Nephron progenitor cell (in vitro differentiated cells): ENCODE results near the gene SPRED1.
"Not testable (repeated sequence)": the region's sequence is repeated elsewhere in the genome, so short reads cannot be mapped to it uniquely, and the experiment has no call there.

Experiments
- DNase-seq: peaks from one replicate; pipeline ENCODE4 v3.0.0; 2021
- H3K27ac Mint-ChIP-seq: 2 replicates; pipeline ENCODE4 v1.8.0; 2021; ENCODE audit warnings: mild to moderate bottlenecking, moderate library complexity, mixed read lengths
- H3K27me3 Mint-ChIP-seq: 2 replicates; pipeline ENCODE4 v1.8.0; 2021; ENCODE audit warnings: mild to moderate bottlenecking, low read depth, mixed read lengths; ENCODE audit not compliant: poor library complexity
- H3K36me3 Mint-ChIP-seq: 2 replicates; pipeline ENCODE4 v1.8.0; 2021; ENCODE audit warnings: low read depth, mixed read lengths
- H3K4me1 Mint-ChIP-seq: 2 replicates; pipeline ENCODE4 v1.8.0; 2021; ENCODE audit warnings: mixed read lengths
- H3K4me3 Mint-ChIP-seq: 2 replicates; pipeline ENCODE4 v1.8.0; 2021; ENCODE audit warnings: mild to moderate bottlenecking, moderate library complexity, mixed read lengths
- H3K9me3 Mint-ChIP-seq: 2 replicates; pipeline ENCODE4 v1.8.0; 2021; ENCODE audit warnings: mild to moderate bottlenecking, moderate library complexity, mixed read lengths
- TF ChIP-seq, protein P1 (sequence below): fragments of 200-600 bp; sonication (generic); IDR thresholded peaks from 2 replicates; pipeline ENCODE4 v1.5.0; 2021; ENCODE audit warnings: antibody characterized with exemption

SPRED1 gene

GRCh38 chr15:38274135-38274534, 21.5 kb downstream of the SPRED1 start:
- Mint-ChIP-seq H3K27me3 (no peaks in the 10 kb centered on the region), H3K36me3 (peaks cover 61% of the 10 kb centered on the region), H3K9me3 (peaks cover 22% of the 10 kb centered on the region), H3K27ac (peak overlapping the region; percentile 30), H3K4me3 (no peak overlapping the region), H3K4me1 (peaks cover 15% of the 10 kb centered on the region)
- TF ChIP-seq, protein P1, sequence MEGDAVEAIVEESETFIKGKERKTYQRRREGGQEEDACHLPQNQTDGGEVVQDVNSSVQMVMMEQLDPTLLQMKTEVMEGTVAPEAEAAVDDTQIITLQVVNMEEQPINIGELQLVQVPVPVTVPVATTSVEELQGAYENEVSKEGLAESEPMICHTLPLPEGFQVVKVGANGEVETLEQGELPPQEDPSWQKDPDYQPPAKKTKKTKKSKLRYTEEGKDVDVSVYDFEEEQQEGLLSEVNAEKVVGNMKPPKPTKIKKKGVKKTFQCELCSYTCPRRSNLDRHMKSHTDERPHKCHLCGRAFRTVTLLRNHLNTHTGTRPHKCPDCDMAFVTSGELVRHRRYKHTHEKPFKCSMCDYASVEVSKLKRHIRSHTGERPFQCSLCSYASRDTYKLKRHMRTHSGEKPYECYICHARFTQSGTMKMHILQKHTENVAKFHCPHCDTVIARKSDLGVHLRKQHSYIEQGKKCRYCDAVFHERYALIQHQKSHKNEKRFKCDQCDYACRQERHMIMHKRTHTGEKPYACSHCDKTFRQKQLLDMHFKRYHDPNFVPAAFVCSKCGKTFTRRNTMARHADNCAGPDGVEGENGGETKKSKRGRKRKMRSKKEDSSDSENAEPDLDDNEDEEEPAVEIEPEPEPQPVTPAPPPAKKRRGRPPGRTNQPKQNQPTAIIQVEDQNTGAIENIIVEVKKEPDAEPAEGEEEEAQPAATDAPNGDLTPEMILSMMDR, result no peak
- DNase-seq, result no peak

- peaks cover 57% of the 10 kb centered on the region for H3K36me3 Mint-ChIP-seq
- TF ChIP-seq, protein P1, result no peak
- H3K27me3 Mint-ChIP-seq, result no peaks in the 10 kb centered on the region
- peaks cover 15% of the 10 kb centered on the region for H3K4me1 Mint-ChIP-seq
- H3K27ac Mint-ChIP-seq, result no peak overlapping the region
- peaks cover 22% of the 10 kb centered on the region for H3K9me3 Mint-ChIP-seq
- no peak for DNase-seq
- H3K4me3 Mint-ChIP-seq, result no peak overlapping the region
These were observed 23.3 kb downstream of the SPRED1 start for GRCh38 chr15:38275959-38276358.

DNA sequence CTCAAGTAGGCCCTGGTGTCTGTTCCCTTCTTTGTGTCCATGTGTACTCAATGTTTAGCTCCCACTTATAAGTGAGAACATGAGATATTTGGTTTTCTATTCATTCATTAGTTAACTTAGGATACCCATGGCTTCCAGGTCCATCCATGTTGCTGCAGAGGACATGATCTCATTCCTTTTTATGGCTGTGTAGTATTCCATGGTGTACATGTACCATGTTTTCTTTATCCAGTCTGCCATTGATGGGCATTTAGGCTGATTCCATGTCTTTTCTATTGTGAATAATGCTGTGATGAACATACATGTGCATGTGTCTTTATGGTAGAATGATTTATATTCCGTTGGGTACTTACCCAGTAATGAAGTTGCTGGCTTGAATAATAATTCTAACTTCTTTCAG, 24.6 kb downstream of the SPRED1 start:
- H3K27me3 Mint-ChIP-seq, DNase-seq, H3K27ac Mint-ChIP-seq, H3K4me3 Mint-ChIP-seq: not testable (repeated sequence)
- Mint-ChIP-seq H3K9me3 (peaks cover 22% of the 10 kb centered on the region), H3K4me1 (peaks cover 15% of the 10 kb centered on the region), H3K36me3 (peaks cover 54% of the 10 kb centered on the region)

DNA sequence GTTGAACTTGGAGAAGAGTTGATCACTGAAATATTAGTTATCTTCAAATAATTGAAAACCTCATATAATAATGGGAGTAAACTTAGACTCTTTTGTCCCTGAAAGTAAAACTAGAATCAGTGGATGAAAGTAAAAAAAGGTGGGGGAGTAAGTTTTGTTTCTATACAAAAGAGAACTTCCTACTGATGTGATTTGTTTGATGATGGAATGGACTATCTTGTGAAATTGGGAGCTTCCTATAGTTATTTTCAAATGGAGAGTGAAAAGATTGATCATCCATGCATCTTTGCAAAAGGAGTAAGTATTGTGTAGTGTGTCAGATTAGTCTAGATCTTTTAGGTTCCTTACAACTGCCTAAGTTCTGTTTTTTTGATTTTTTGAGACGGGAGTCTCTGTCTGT, 28.4 kb downstream of the SPRED1 start:
- Mint-ChIP-seq H3K27me3 (peaks cover 2% of the 10 kb centered on the region), H3K9me3 (peaks cover 29% of the 10 kb centered on the region), H3K27ac (no peak overlapping the region), H3K4me3 (no peak overlapping the region), H3K36me3 (peaks cover 75% of the 10 kb centered on the region), H3K4me1 (peaks cover 5% of the 10 kb centered on the region)
- TF ChIP-seq, protein P1, result no peak
- DNase-seq, result no peak

GRCh38 chr15:38283010-38283409, 30.4 kb downstream of the SPRED1 start:
- DNase-seq, result no peak
- Mint-ChIP-seq H3K36me3 (peaks cover 75% of the 10 kb centered on the region), H3K9me3 (peaks cover 33% of the 10 kb centered on the region), H3K4me3 (no peak overlapping the region), H3K27me3 (peaks cover 2% of the 10 kb centered on the region), H3K4me1 (peaks cover 5% of the 10 kb centered on the region), H3K27ac (peak overlapping the region; percentile 14)
- TF ChIP-seq, protein P1, result no peak

GRCh38 chr15:38285456-38285855, 32.8 kb downstream of the SPRED1 start:
- Mint-ChIP-seq H3K27me3 (peaks cover 2% of the 10 kb centered on the region), H3K27ac (peak overlapping the region; percentile 67), H3K4me1 (peaks cover 5% of the 10 kb centered on the region), H3K9me3 (peaks cover 51% of the 10 kb centered on the region), H3K36me3 (peaks cover 83% of the 10 kb centered on the region), H3K4me3 (no peak overlapping the region)
- DNase-seq, result no peak
- TF ChIP-seq, protein P1, result no peak
